ENCODE measurements around the gene JAZF1.

DNA sequence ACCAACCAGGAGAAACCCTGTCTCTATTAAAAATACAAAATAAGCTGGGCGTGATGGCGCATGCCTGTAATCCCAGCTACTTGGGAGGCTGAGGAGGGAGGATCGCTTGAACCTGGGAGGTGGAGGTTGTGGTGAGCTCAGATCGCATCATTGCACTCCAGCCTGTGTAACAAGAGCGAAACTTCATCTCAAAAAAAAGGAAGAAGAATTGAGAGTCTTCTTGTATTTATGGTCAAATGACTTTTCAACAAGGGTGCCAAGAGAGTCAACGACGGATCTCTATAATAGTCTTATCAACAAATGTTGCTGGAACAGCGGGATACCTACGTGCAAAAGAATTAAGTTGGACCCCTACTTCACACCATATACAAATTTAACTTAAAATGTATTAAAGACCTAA lies 21.6 kb upstream of the JAZF1 start:
- TF ChIP-seq, protein P1, sequence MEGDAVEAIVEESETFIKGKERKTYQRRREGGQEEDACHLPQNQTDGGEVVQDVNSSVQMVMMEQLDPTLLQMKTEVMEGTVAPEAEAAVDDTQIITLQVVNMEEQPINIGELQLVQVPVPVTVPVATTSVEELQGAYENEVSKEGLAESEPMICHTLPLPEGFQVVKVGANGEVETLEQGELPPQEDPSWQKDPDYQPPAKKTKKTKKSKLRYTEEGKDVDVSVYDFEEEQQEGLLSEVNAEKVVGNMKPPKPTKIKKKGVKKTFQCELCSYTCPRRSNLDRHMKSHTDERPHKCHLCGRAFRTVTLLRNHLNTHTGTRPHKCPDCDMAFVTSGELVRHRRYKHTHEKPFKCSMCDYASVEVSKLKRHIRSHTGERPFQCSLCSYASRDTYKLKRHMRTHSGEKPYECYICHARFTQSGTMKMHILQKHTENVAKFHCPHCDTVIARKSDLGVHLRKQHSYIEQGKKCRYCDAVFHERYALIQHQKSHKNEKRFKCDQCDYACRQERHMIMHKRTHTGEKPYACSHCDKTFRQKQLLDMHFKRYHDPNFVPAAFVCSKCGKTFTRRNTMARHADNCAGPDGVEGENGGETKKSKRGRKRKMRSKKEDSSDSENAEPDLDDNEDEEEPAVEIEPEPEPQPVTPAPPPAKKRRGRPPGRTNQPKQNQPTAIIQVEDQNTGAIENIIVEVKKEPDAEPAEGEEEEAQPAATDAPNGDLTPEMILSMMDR (conservative IDR thresholded peaks at IDR 0.05; ENCODE audit: low read depth, low read length): no peak
- TF ChIP-seq EZH2 (IDR thresholded peaks at IDR 0.05; ENCODE audit: borderline replicate concordance, low read depth, low read length, poor library complexity, severe bottlenecking): no peak
